Measurements from ENCODE around the gene VWCE. TPM values are rescaled to one million over a fixed set of nuclear protein-coding genes. Genes with fewer than 3 reads are reported as not detected.

The VWCE gene
- total and polyA plus RNA-seq, 9 of the 15 experiments (the other 6 are each of a cell fraction or from before 2014, with no cell fraction given): 0.06 to 1.6 (median 0.63) TPM; not detected in 1

- TF ChIP-seq ELK3 (CRISPR knock-in tag; IDR thresholded peaks at IDR 0.05) (no peak), TARDBP (IDR thresholded peaks at IDR 0.05) (no peak), ZFP91 (CRISPR knock-in tag; IDR thresholded peaks at IDR 0.05) (no peak), ZNF12 (CRISPR knock-in tag; IDR thresholded peaks at IDR 0.05) (no peak), ZBTB33 (CRISPR knock-in tag; IDR thresholded peaks at IDR 0.05) (no peak), SMARCA4 (IDR thresholded peaks at IDR 0.05) (0 out of 2 replicates have a peak, but pooled peaks have one; percentile 22), NR2C1 (IDR thresholded peaks at IDR 0.05) (0 out of 2 replicates have a peak, but pooled peaks have one; percentile 23), NR2C1 (tag; IDR thresholded peaks at IDR 0.05) (no peak), RCOR1 (IDR thresholded peaks at IDR 0.05; ENCODE audit: borderline replicate concordance in 1 of 2, low read depth in 2 of 2, low read length in 2 of 2) (peak; percentile 23 to 70; a peak in 3 of 4 replicates), MYC (IDR thresholded peaks at IDR 0.05; ENCODE audit: low read depth, low read length) (0 out of 2 replicates have a peak, but pooled peaks have one; percentile 32), MYC (CRISPR knock-in tag; IDR thresholded peaks at IDR 0.05; ENCODE audit: borderline replicate concordance, low read depth) (no peak), HDGF (IDR thresholded peaks at IDR 0.05) (no peak), ZNF407 (IDR thresholded peaks at IDR 0.05; ENCODE audit: low read depth) (no peak)
Measured at GRCh38 chr11:61266602-61267001, 28.5 kb downstream of the VWCE start (continued).
